ENCODE measurements around the gene VEZT. TPM values are rescaled to one million over a fixed set of nuclear protein-coding genes. Genes with fewer than 3 reads are reported as not detected.
A peak's percentile ranks its signal among the peaks of the same experiment; 100 is the strongest.

Gene VEZT
- total and polyA plus RNA-seq, 9 of the 15 experiments (the other 6 are each of a cell fraction or from before 2014, with no cell fraction given) = 16.1 to 61.5 (median 32.6) TPM

DNA sequence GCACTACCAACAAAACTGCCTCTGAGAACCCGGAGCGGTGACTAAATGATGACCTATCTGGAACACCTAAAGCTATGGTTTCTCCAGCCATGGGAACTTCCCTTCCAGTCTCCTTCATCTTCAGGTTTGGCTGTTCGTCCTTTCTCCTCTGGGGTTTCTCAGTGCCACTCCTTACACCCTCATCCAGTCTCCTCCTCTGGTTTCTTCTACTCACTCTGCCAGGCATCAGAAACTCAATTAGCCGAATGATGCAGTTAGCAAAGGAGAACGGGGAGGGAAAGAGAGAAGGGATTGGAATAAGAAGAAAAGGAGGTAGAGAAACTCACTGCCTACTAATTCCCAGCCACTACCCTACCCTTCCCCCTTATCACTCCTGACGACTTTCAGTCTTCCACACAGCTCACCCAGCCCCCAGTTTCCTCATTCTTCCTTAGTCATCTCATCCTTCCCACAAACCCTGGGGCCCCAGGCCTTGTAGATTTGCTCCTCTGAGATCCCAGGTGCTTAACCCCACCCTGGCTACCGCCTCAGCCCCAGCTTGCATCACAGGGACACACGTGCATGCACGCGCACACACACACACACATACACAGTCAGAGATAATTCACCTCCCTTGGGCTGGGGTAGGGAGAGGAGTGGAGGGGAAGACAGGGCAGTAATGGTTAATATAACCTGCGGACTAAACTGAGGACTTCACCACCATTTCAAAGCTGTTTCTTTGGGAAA is 13.3 kb upstream of the VEZT start (continued):
- TF ChIP-seq ZBTB43 (CRISPR knock-in tag; IDR thresholded peaks at IDR 0.05) (no peak), TFAM (CRISPR knock-in tag; conservative IDR thresholded peaks at IDR 0.05) (no peak), ARID1B (IDR thresholded peaks at IDR 0.05) (peak; percentile 88), XRCC3 (IDR thresholded peaks at IDR 0.05) (no peak), NONO (IDR thresholded peaks at IDR 0.05; ENCODE audit: low read depth in 2 of 2, low read length in 1 of 2) (0 out of 4 replicates have a peak, but pooled peaks of 1 of the 2 experiments have one; percentile 14), HDGF (IDR thresholded peaks at IDR 0.05) (peak; percentile 68; the same call in 1 of the 2 replicates), POLR2B (IDR thresholded peaks at IDR 0.05; ENCODE audit: low read depth, partially characterized antibody) (peak; percentile 63), COPS2 (conservative IDR thresholded peaks at IDR 0.05) (no peak), GATA2 (CRISPR knock-in tag; IDR thresholded peaks at IDR 0.05) (no peak), TCF15 (CRISPR knock-in tag; IDR thresholded peaks at IDR 0.05) (no peak), DIDO1 (tag; IDR thresholded peaks at IDR 0.05; ENCODE audit: low read depth) (peak; percentile 77), ZNF586 (CRISPR knock-in tag; conservative IDR thresholded peaks at IDR 0.05) (no peak), CTCFL (IDR thresholded peaks at IDR 0.05; ENCODE audit: borderline replicate concordance, insufficient read depth, low read depth, low read length, poor library complexity, severe bottlenecking) (no peak), ATF1 (CRISPR knock-in tag; IDR thresholded peaks at IDR 0.05) (no peak), ATF1 (tag; IDR thresholded peaks at IDR 0.05) (peak; percentile 83), MEIS2 (IDR thresholded peaks at IDR 0.05; ENCODE audit: partially characterized antibody) (no peak), TSC22D4 (tag; IDR thresholded peaks at IDR 0.05) (no peak), ZNF133 (CRISPR knock-in tag; IDR thresholded peaks at IDR 0.05) (no peak), PHB (CRISPR knock-in tag; IDR thresholded peaks at IDR 0.05) (no peak), SMAD2 (IDR thresholded peaks at IDR 0.05; ENCODE audit: low read depth, low read length) (no peak), PYGO2 (tag; IDR thresholded peaks at IDR 0.05) (0 out of 2 replicates have a peak, but pooled peaks have one; percentile 54), SREBF1 (IDR thresholded peaks at IDR 0.05; ENCODE audit: borderline replicate concordance, low read depth, low read length) (no peak)
- TF ChIP-seq, protein P1, sequence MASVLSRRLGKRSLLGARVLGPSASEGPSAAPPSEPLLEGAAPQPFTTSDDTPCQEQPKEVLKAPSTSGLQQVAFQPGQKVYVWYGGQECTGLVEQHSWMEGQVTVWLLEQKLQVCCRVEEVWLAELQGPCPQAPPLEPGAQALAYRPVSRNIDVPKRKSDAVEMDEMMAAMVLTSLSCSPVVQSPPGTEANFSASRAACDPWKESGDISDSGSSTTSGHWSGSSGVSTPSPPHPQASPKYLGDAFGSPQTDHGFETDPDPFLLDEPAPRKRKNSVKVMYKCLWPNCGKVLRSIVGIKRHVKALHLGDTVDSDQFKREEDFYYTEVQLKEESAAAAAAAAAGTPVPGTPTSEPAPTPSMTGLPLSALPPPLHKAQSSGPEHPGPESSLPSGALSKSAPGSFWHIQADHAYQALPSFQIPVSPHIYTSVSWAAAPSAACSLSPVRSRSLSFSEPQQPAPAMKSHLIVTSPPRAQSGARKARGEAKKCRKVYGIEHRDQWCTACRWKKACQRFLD (CRISPR knock-in tag; IDR thresholded peaks at IDR 0.05) = no peak; the same call in 1 of the 2 replicates

Measured in K562 (cell line).